RWPE1 (cell line): ENCODE results near the gene CD58.

Experiments used
- CTCF ChIA-PET: fragments of 350-600 bp; sonication (Branson Sonifier 250); formaldehyde crosslinking; extraction: SDS; loops from one replicate; lab custom pipeline; 2021; lab: Yijun Ruan, JAX
- POLR2A ChIA-PET: fragments of 400-600 bp; formaldehyde crosslinking; extraction: SDS; loops from one replicate; lab custom pipeline; 2020; ENCODE audit warnings: antibody characterized with exemption; ENCODE audit not compliant: low non-redundant PET; lab: Yijun Ruan, JAX
- DNase-seq: peaks from one replicate; pipeline ENCODE4 v3.0.0; 2012; ENCODE audit warnings: low spot score
- H3K27ac ChIP-seq: fragments of 450-650 bp; 2 replicates; pipeline ENCODE4 v1.5.1; 2017
- TF ChIP-seq, protein P1 (sequence below): fragments of 450-650 bp; conservative IDR thresholded peaks from 2 replicates; pipeline ENCODE4 v1.5.1; 2017; ENCODE audit warnings: low read depth, mild to moderate bottlenecking

CD58 gene

DNA sequence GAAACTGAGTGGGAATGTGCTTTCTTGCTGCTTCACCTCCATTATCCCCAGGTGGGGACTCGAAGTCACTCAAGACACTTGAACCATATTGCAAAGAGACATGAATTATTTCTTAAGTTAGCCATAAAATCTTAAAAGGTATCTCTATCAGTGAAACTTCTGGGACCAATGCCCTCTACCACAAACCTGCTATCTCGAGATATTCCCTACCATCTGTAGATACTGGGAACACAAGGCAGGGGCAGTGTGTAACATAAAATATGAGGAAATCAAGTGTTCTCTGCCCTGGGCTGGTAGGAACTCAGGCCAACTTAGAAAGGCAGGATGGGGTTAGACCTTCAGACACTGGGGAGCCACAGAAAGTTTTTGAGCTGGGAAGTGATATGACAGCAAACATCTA, 1.3 kb upstream of the CD58 start:
- CTCF ChIA-PET, result interaction anchor here (0.6 to 1.3 kb wide), 4 partner anchors 73 to 392 kb away, joined by 3 to 5 read pairs (median 4); no protein-coding TSS in a partner anchor
- TF ChIP-seq, protein P1, sequence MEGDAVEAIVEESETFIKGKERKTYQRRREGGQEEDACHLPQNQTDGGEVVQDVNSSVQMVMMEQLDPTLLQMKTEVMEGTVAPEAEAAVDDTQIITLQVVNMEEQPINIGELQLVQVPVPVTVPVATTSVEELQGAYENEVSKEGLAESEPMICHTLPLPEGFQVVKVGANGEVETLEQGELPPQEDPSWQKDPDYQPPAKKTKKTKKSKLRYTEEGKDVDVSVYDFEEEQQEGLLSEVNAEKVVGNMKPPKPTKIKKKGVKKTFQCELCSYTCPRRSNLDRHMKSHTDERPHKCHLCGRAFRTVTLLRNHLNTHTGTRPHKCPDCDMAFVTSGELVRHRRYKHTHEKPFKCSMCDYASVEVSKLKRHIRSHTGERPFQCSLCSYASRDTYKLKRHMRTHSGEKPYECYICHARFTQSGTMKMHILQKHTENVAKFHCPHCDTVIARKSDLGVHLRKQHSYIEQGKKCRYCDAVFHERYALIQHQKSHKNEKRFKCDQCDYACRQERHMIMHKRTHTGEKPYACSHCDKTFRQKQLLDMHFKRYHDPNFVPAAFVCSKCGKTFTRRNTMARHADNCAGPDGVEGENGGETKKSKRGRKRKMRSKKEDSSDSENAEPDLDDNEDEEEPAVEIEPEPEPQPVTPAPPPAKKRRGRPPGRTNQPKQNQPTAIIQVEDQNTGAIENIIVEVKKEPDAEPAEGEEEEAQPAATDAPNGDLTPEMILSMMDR, result no peak
- no peak for DNase-seq
- POLR2A ChIA-PET, result no interaction called here
- no peak overlapping the region for H3K27ac ChIP-seq

DNA sequence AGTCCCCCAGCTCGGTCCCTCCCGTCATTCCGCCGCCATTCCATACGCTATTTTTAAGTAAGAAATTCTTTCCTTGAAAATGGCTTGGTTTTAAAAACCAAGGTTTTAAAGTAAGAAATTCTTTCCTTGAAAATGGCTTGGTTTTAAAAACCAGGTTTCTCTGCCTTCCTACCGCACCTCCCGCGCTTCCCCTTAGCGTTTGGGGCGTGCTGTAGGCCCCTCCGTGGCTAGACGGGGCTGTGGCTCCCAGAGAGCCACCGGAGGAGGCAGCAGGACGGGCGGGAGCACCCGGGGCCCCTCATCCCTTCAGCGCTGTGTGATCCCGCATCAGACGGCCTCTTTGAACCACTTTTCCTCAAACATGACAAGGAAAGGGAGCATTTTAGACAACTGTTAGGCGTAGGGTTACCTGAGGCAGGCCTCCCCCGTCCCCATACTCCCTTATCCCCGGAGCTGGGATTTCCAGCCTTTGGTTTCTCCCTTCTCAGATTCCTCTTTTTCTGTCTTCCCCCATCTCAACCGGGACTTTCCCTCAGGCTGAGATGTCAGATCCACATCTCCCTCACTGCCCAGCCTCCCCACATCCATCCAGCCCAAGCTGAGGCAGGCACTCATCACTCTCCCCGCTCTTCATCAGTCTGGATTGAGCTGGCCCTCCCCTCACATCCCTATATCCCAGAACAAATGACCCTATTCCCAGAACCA, 541 bp upstream of the CD58 start:
- DNase-seq, result no peak
- CTCF ChIA-PET, result interaction anchor here (0.6 to 0.9 kb wide), 4 partner anchors 41 to 1205 kb away, joined by 3 to 5 read pairs (median 4); no protein-coding TSS in a partner anchor
- TF ChIP-seq, protein P1, result no peak
- H3K27ac ChIP-seq, result peak overlapping the region; percentile 93
- POLR2A ChIA-PET, result no interaction called here

GRCh38 chr1:116569776-116570357, 959 bp downstream of the CD58 start:
- ChIA-PET POLR2A (interaction anchor here (0.5 kb wide), 1 partner anchor 380 kb away, joined by 3 read pairs; no protein-coding TSS in a partner anchor), CTCF (interaction anchor here (0.7 to 0.9 kb wide), 2 partner anchors 355 to 1246 kb away, joined by 4 to 8 read pairs; no protein-coding TSS in a partner anchor)
- TF ChIP-seq, protein P1, result no peak
- peak overlapping the region; percentile 93 for H3K27ac ChIP-seq
- DNase-seq, result no peak

GRCh38 chr1:116569381-116569670, 1.5 kb downstream of the CD58 start:
- POLR2A ChIA-PET, result interaction anchor here (0.5 kb wide), 1 partner anchor 380 kb away, joined by 3 read pairs; no protein-coding TSS in a partner anchor
- CTCF ChIA-PET, result interaction anchor here (0.6 to 0.9 kb wide), 3 partner anchors 355 to 1246 kb away, joined by 4 to 8 read pairs (median 5); no protein-coding TSS in a partner anchor
- no peak for DNase-seq
- peak overlapping the region; percentile 93 for H3K27ac ChIP-seq
- TF ChIP-seq, protein P1, result no peak

GRCh38 chr1:116568662-116569380, 2.0 kb downstream of the CD58 start:
- peak overlapping the region; percentile 93 for H3K27ac ChIP-seq
- TF ChIP-seq, protein P1, result no peak
- no peak for DNase-seq
- CTCF ChIA-PET, result interaction anchor here (0.6 to 0.9 kb wide), 3 partner anchors 28 to 430 kb away, joined by 3 to 8 read pairs (median 5); no protein-coding TSS in a partner anchor
- POLR2A ChIA-PET, result interaction anchor here (0.5 kb wide), 2 partner anchors 64 to 381 kb away, joined by 3 to 5 read pairs; no protein-coding TSS in a partner anchor
